Measurements from ENCODE around the gene ARHGAP6.

The ARHGAP6 gene

GRCh38 chrX:11449613-11450012 is 216.1 kb downstream of the ARHGAP6 start:
- H3K27ac ChIP-seq, result no peak overlapping the region
- no peak for TF ChIP-seq CTCF (IDR thresholded peaks at IDR 0.05)
- no peak for DNase-seq (ENCODE audit: low spot score)
- H3K4me3 ChIP-seq, result no peak overlapping the region

GRCh38 chrX:11447418-11447817 is 218.3 kb downstream of the ARHGAP6 start:
- H3K27ac ChIP-seq, result peak overlapping the region; percentile 59 to 83
- H3K4me3 ChIP-seq, result no peak overlapping the region
- TF ChIP-seq CTCF (IDR thresholded peaks at IDR 0.05), result no peak
- no peak for DNase-seq (ENCODE audit: low spot score)

DNA sequence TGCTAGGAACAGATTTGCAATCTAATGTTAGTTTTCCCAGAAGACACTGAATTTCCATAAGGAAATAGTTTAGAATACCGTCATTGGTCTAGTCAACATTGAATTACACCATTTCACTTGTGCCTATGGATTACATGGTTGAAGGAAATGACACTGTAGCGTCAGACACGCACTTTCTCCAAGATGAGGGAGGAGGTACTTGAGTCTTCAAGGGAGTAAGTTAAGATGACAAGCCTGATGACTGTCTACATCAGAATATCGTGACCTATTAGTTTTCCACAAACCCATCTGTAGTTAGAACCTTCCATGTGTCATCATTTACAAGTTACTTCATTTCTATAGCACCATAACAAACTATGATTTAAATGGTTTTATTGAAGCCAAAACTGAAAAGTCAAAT is 218.8 kb downstream of the ARHGAP6 start:
- Histone ChIP-seq H3K27ac (peak overlapping the region; percentile 59 to 83), H3K4me3 (no peak overlapping the region)
- DNase-seq (ENCODE audit: low spot score), result no peak
- TF ChIP-seq CTCF (IDR thresholded peaks at IDR 0.05), result no peak

DNA sequence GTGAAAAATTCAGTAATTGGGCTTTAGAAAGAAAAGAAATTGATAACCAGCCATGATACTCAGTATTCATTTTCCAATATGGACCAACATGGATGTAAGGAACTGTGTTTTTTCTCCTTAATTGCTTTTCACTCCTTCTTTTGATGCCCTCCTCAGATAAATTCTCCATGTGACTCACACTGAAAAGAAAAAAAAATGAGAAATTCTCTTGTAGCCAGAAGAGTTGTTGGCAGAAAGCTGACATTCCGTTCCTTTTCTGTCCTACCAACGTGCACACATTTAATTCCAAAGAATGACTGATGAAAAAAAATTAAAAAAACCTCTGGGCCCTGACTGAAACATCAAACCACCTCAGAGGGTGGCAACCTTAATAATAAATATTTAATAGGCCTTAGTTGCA is 219.4 kb downstream of the ARHGAP6 start:
- no peak overlapping the region for H3K4me3 ChIP-seq
- DNase-seq (ENCODE audit: low spot score), result no peak
- H3K27ac ChIP-seq, result peak overlapping the region; percentile 59
- no peak for TF ChIP-seq CTCF (IDR thresholded peaks at IDR 0.05)

- H3K4me3 ChIP-seq, result no peak overlapping the region
- no peak for DNase-seq (ENCODE audit: low spot score)
- H3K27ac ChIP-seq, result peak overlapping the region; percentile 12 to 59
- TF ChIP-seq CTCF (IDR thresholded peaks at IDR 0.05), result no peak
Measured at GRCh38 chrX:11445540-11445939, 220.2 kb downstream of the ARHGAP6 start.

DNA sequence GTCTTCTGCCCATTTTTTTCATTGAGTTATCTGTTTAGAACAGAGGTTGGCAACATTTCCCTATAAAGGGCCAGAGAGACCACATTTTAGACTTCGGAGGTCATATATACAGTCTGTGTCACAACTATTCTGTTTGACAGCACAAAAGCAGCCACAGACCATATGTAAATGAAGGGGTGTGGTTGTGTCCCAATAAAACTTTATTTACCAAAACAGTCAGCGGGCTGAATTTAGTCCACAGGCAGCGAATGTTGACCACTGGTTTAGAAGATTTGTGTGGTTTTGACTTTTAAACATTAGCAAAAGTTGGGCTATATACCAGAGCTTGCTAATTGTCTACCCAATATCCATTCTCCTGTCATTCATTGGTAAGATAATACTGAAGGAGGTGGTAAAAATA is 221.7 kb downstream of the ARHGAP6 start:
- TF ChIP-seq CTCF (IDR thresholded peaks at IDR 0.05), result no peak
- H3K27ac ChIP-seq, result no peak overlapping the region
- no peak overlapping the region for H3K4me3 ChIP-seq
- DNase-seq (ENCODE audit: low spot score), result no peak

GRCh38 chrX:11439846-11440245 is 225.9 kb downstream of the ARHGAP6 start:
- DNase-seq (ENCODE audit: low spot score), result no peak
- Histone ChIP-seq H3K27ac (peak overlapping the region in 1 of 2 donors; percentile 43), H3K4me3 (no peak overlapping the region)
- no peak for TF ChIP-seq CTCF (IDR thresholded peaks at IDR 0.05)
